Esophagus muscularis mucosa (tissue), 4 donors: Measurements from ENCODE around the gene SLCO6A1. TPM values are rescaled to one million over a fixed set of nuclear protein-coding genes. Genes with fewer than 3 reads are reported as not detected.

Experiments used
- DNase-seq: peaks from one replicate; pipeline ENCODE4 v3.0.0-alpha.2; 2017; ENCODE audit errors: extremely low spot score
- H3K27ac ChIP-seq, 4 donors: fragments of 200-600 bp; sonication (generic); replicated peaks in 1 of 4; 1 replicate in 3 of 4; 2 replicates in 1 of 4; pipeline ENCODE4 v1.5.1; 2016 to 2019; ENCODE audit warnings: mild to moderate bottlenecking in 1 of 4
- H3K27me3 ChIP-seq, 4 donors: fragments of 200-600 bp; sonication (generic); one replicate each; pipeline versions ENCODE4 v1.5.1 to v1.6.0; 2016 to 2019
- H3K36me3 ChIP-seq, 4 donors: fragments of 200-600 bp; sonication (generic); one replicate each; pipeline ENCODE4 v1.5.1; 2016 to 2019
- H3K4me1 ChIP-seq, 4 donors: fragments of 200-600 bp; sonication (generic); one replicate each; pipeline ENCODE4 v1.5.1; 2016 to 2019
- H3K4me3 ChIP-seq, 4 donors: fragments of 200-600 bp; sonication (generic); 1 replicate in 2 of 4; 2 replicates in 2 of 4; pipeline ENCODE4 v1.5.1; 2016 to 2019; ENCODE audit warnings: mild to moderate bottlenecking in 4 of 4, moderate library complexity in 1 of 4
- H3K9me3 ChIP-seq, 4 donors: fragments of 200-600 bp; sonication (generic); 1 replicate in 3 of 4; 2 replicates in 1 of 4; pipeline ENCODE4 v1.5.1; 2016 to 2019
- CTCF ChIP-seq, 3 experiments: fragments of 200-600 bp in 2 of 3; fragments of 450-650 bp in 1 of 3; sonication (generic) in 2 of 3; IDR thresholded peaks; one replicate each; pipeline ENCODE4 v1.5.1; 2017 to 2019; ENCODE audit warnings: antibody characterized with exemption in 3 of 3, mild to moderate bottlenecking in 2 of 3, moderate library complexity in 1 of 3
- EP300 ChIP-seq: sonication (generic); formaldehyde crosslinking; IDR thresholded peaks from one replicate; pipeline ENCODE4 v1.6.1; 2017; ENCODE audit warnings: antibody characterized with exemption
- POLR2A ChIP-seq: fragments of 450-650 bp; IDR thresholded peaks from one replicate; pipeline ENCODE4 v1.6.1; 2017; ENCODE audit warnings: antibody characterized with exemption, moderate library complexity, mild to moderate bottlenecking, low read depth
- POLR2AphosphoS5 ChIP-seq, 2 donors: sonication (generic); formaldehyde crosslinking; IDR thresholded peaks; one replicate each; pipeline ENCODE4 v1.6.1; 2017; ENCODE audit warnings: antibody characterized with exemption in 2 of 2
- WGBS: methylation state at CpG from one replicate; pipeline ENCODE4 v1.1.5; 2018; 5-methylcytosine and 5-hydroxymethylcytosine counted together
- intact Hi-C: fragments of 100-400 bp; cut with DNase I; formaldehyde crosslinking; loops from one replicate; pipeline ENCODE4 v1.15.1; 2023
- total RNA-seq, 4 donors: library from RNA; depleted of rRNA; stranded (reverse); fragments of >200 nt; gene quantifications; one replicate each; pipeline versions ENCODE4 v1.1.0 to v1.2.1, GENCODE V29; 2016

The SLCO6A1 gene
- total RNA-seq, 4 donors from 2014 or later: not detected

- intact Hi-C loops: no loop called here
- 67% methylated on average over 5 of the region's 5 CpGs for WGBS
- H3K4me3 ChIP-seq: no peak overlapping the region
Observed at GRCh38 chr5:102539996-102540728, 41.4 kb upstream of the SLCO6A1 start.

GRCh38 chr5:102539562-102539961 is 40.8 kb upstream of the SLCO6A1 start:
- no peak overlapping the region for H3K27ac ChIP-seq
- no peak for DNase-seq
- 89% methylated on average over 1 of the region's 1 CpG for whole genome bisulfite sequencing
- TF ChIP-seq POLR2AphosphoS5 (IDR thresholded peaks at IDR 0.05): no peak
- no peak for TF ChIP-seq EP300
- TF ChIP-seq POLR2A: no peak
- no peak for TF ChIP-seq CTCF (IDR thresholded peaks at IDR 0.05)
- no peaks in the 10 kb centered on the region for H3K27me3 ChIP-seq
- no peaks in the 10 kb centered on the region for H3K4me1 ChIP-seq
- intact Hi-C loops: no loop called here
- no peak overlapping the region for H3K4me3 ChIP-seq
- H3K36me3 ChIP-seq: no peaks in the 10 kb centered on the region
- no peaks in the 10 kb centered on the region for H3K9me3 ChIP-seq

More at GRCh38 chr5:102539996-102540728, 41.4 kb upstream of the SLCO6A1 start:
- TF ChIP-seq CTCF (IDR thresholded peaks at IDR 0.05) (no peak), EP300 (no peak), POLR2AphosphoS5 (IDR thresholded peaks at IDR 0.05) (no peak), POLR2A (no peak)
- Histone ChIP-seq H3K4me1 (no peaks in the 10 kb centered on the region), H3K27me3 (no peaks in the 10 kb centered on the region), H3K27ac (no peak overlapping the region), H3K36me3 (no peaks in the 10 kb centered on the region), H3K9me3 (no peaks in the 10 kb centered on the region)
- no peak for DNase-seq

GRCh38 chr5:102537011-102537410 is 38.2 kb upstream of the SLCO6A1 start:
- H3K4me1 ChIP-seq: no peaks in the 10 kb centered on the region
- H3K9me3 ChIP-seq: no peaks in the 10 kb centered on the region
- 81% methylated on average over 1 of the region's 1 CpG for WGBS
- H3K36me3 ChIP-seq: no peaks in the 10 kb centered on the region
- no peak for TF ChIP-seq CTCF (IDR thresholded peaks at IDR 0.05)
- TF ChIP-seq EP300: no peak
- TF ChIP-seq POLR2AphosphoS5 (IDR thresholded peaks at IDR 0.05): no peak
- TF ChIP-seq POLR2A: no peak
- no peak overlapping the region for H3K27ac ChIP-seq
- H3K4me3 ChIP-seq: no peak overlapping the region
- no peak for DNase-seq
- H3K27me3 ChIP-seq: no peaks in the 10 kb centered on the region
- intact Hi-C loops: no loop called here

- Histone ChIP-seq H3K4me3 (no peak overlapping the region), H3K27me3 (no peaks in the 10 kb centered on the region), H3K9me3 (no peaks in the 10 kb centered on the region), H3K4me1 (no peaks in the 10 kb centered on the region), H3K27ac (no peak overlapping the region), H3K36me3 (no peaks in the 10 kb centered on the region)
- TF ChIP-seq POLR2A: no peak
- TF ChIP-seq CTCF (IDR thresholded peaks at IDR 0.05): peak in 2 of 3 experiments; percentile 10 to 13
- no peak for DNase-seq
- intact Hi-C loops: no loop called here
Observed at GRCh38 chr5:102536323-102536928, 37.6 kb upstream of the SLCO6A1 start.
